Chondrocyte (in vitro differentiated cells): Measurements from ENCODE around the gene KCTD1. TPM values are rescaled to one million over a fixed set of nuclear protein-coding genes. Genes with fewer than 3 reads are reported as not detected.
A peak's percentile ranks its signal among the peaks of the same experiment; 100 is the strongest.

Experiments
- DNase-seq: peaks from one replicate; pipeline ENCODE4 v3.0.0; 2021; ENCODE audit warnings: mixed read lengths, low spot score
- H3K27ac Mint-ChIP-seq: one replicate; pipeline ENCODE4 v1.8.0; 2021; ENCODE audit warnings: mild to moderate bottlenecking, moderate library complexity, mixed read lengths; ENCODE audit not compliant: unreplicated experiment
- H3K27me3 Mint-ChIP-seq: 2 replicates; pipeline ENCODE4 v1.8.0; 2021; ENCODE audit warnings: low read depth, mixed read lengths
- H3K36me3 Mint-ChIP-seq: 2 replicates; pipeline ENCODE4 v1.8.0; 2021; ENCODE audit warnings: low read depth, mixed read lengths
- H3K4me1 Mint-ChIP-seq: 2 replicates; pipeline ENCODE4 v1.8.0; 2021; ENCODE audit warnings: low read depth, mild to moderate bottlenecking, mixed read lengths
- H3K4me3 Mint-ChIP-seq: one replicate; pipeline ENCODE4 v1.8.0; 2021; ENCODE audit warnings: mild to moderate bottlenecking, moderate library complexity, mixed read lengths; ENCODE audit not compliant: unreplicated experiment
- H3K9me3 Mint-ChIP-seq: 2 replicates; pipeline ENCODE4 v1.8.0; 2021; ENCODE audit warnings: low read depth, mixed read lengths
- CTCF ChIP-seq: fragments of 200-600 bp; sonication (generic); IDR thresholded peaks from 2 replicates; pipeline ENCODE4 v1.5.0; 2021; ENCODE audit warnings: antibody characterized with exemption, mild to moderate bottlenecking, moderate library complexity
- total RNA-seq: library from RNA; stranded (reverse); gene quantifications from 3 replicates; pipeline ENCODE4 v1.2.1, GENCODE V29; 2021

Gene KCTD1
- total RNA-seq, 1 donor from 2014 or later = 18.1 TPM

- no peaks in the 10 kb centered on the region for H3K27me3 Mint-ChIP-seq
- no peaks in the 10 kb centered on the region for H3K9me3 Mint-ChIP-seq
- peaks cover 30% of the 10 kb centered on the region for H3K4me1 Mint-ChIP-seq
- TF ChIP-seq CTCF = no peak
- peaks cover 3% of the 10 kb centered on the region for H3K36me3 Mint-ChIP-seq
- DNase-seq = no peak
- H3K27ac Mint-ChIP-seq = peak overlapping the region; percentile 50
- no peak overlapping the region for H3K4me3 Mint-ChIP-seq
Observed at GRCh38 chr18:26480897-26481795, 67.2 kb downstream of the KCTD1 start.

GRCh38 chr18:26479681-26480079 is 68.7 kb downstream of the KCTD1 start:
- Mint-ChIP-seq H3K27me3 (no peaks in the 10 kb centered on the region), H3K36me3 (peaks cover 9% of the 10 kb centered on the region), H3K27ac (no peak overlapping the region), H3K4me1 (peaks cover 30% of the 10 kb centered on the region), H3K9me3 (no peaks in the 10 kb centered on the region), H3K4me3 (no peak overlapping the region)
- no peak for TF ChIP-seq CTCF
- no peak for DNase-seq

GRCh38 chr18:26479065-26479680 is 69.2 kb downstream of the KCTD1 start:
- no peak for DNase-seq
- H3K9me3 Mint-ChIP-seq = no peaks in the 10 kb centered on the region
- TF ChIP-seq CTCF = no peak
- H3K27me3 Mint-ChIP-seq = no peaks in the 10 kb centered on the region
- peaks cover 10% of the 10 kb centered on the region for H3K36me3 Mint-ChIP-seq
- no peak overlapping the region for H3K27ac Mint-ChIP-seq
- H3K4me1 Mint-ChIP-seq = peaks cover 30% of the 10 kb centered on the region
- no peak overlapping the region for H3K4me3 Mint-ChIP-seq

GRCh38 chr18:26477828-26478466 is 70.4 kb downstream of the KCTD1 start:
- Mint-ChIP-seq H3K27me3 (no peaks in the 10 kb centered on the region), H3K9me3 (no peaks in the 10 kb centered on the region), H3K4me3 (no peak overlapping the region), H3K4me1 (peaks cover 30% of the 10 kb centered on the region), H3K27ac (peak overlapping the region; percentile 37), H3K36me3 (peaks cover 10% of the 10 kb centered on the region)
- DNase-seq = no peak
- no peak for TF ChIP-seq CTCF

- Mint-ChIP-seq H3K4me3 (no peak overlapping the region), H3K27ac (no peak overlapping the region), H3K36me3 (peaks cover 13% of the 10 kb centered on the region), H3K9me3 (no peaks in the 10 kb centered on the region), H3K27me3 (no peaks in the 10 kb centered on the region), H3K4me1 (peaks cover 30% of the 10 kb centered on the region)
- no peak for TF ChIP-seq CTCF
- no peak for DNase-seq
Observed at GRCh38 chr18:26476697-26477096, 71.7 kb downstream of the KCTD1 start.
